Ascending aorta (tissue), 2 donors: ENCODE results near the gene LHCGR. TPM values are rescaled to one million over a fixed set of nuclear protein-coding genes. Genes with fewer than 3 reads are reported as not detected.
"Not testable (repeated sequence)": the region's sequence is repeated elsewhere in the genome, so short reads cannot be mapped to it uniquely, and the experiment has no call there.

Experiments used
- DNase-seq, 2 donors: peaks; one replicate each; pipeline ENCODE4 v3.0.0-alpha.2; 2019; ENCODE audit warnings: low spot score in 2 of 2
- H3K27ac ChIP-seq, 2 donors: fragments of 200-600 bp; sonication (generic); one replicate each; pipeline ENCODE4 v1.5.1; 2016 to 2017; ENCODE audit warnings: mild to moderate bottlenecking in 1 of 2
- H3K27me3 ChIP-seq: fragments of 200-600 bp; sonication (generic); one replicate; pipeline ENCODE4 v1.5.1; 2017
- H3K36me3 ChIP-seq, 2 donors: fragments of 200-600 bp; sonication (generic); one replicate each; pipeline ENCODE4 v1.5.1; 2016
- H3K4me1 ChIP-seq, 2 donors: fragments of 200-600 bp; sonication (generic); one replicate each; pipeline ENCODE4 v1.5.1; 2016 to 2017; ENCODE audit warnings: mild to moderate bottlenecking in 1 of 2
- H3K4me3 ChIP-seq, 2 donors: fragments of 200-600 bp; sonication (generic); one replicate each; pipeline ENCODE4 v1.5.1; 2016 to 2017; ENCODE audit warnings: mild to moderate bottlenecking in 1 of 2
- H3K9me3 ChIP-seq, 2 donors: fragments of 200-600 bp; sonication (generic); one replicate each; pipeline ENCODE4 v1.5.1; 2016
- CTCF ChIP-seq, 3 experiments: fragments of 200-600 bp in 2 of 3; fragments of 450-650 bp in 1 of 3; sonication (generic) in 2 of 3; IDR thresholded peaks; one replicate each; pipeline ENCODE4 v1.5.1; 2016 to 2019; ENCODE audit warnings: antibody characterized with exemption in 3 of 3, mild to moderate bottlenecking in 1 of 3, moderate library complexity in 1 of 3
- intact Hi-C: fragments of 100-400 bp; cut with DNase I; formaldehyde crosslinking; loops from one replicate; pipeline ENCODE4 v1.15.1; 2023
- total RNA-seq: library from RNA; depleted of rRNA; stranded (reverse); fragments of >200 nt; gene quantifications from one replicate; pipeline ENCODE4 v1.1.0, GENCODE V29; 2016

The LHCGR gene
- total RNA-seq, 1 donor from 2014 or later = not detected

GRCh38 chr2:48749291-48750127, 6.0 kb downstream of the LHCGR start:
- intact Hi-C loops = no loop called here
- H3K9me3 ChIP-seq = no peaks in the 10 kb centered on the region
- no peak overlapping the region for H3K4me3 ChIP-seq
- no peak for DNase-seq
- H3K4me1 ChIP-seq = no peaks in the 10 kb centered on the region
- H3K27me3 ChIP-seq = no peaks in the 10 kb centered on the region
- no peaks in the 10 kb centered on the region for H3K36me3 ChIP-seq
- TF ChIP-seq CTCF (IDR thresholded peaks at IDR 0.05) = no peak
- no peak overlapping the region for H3K27ac ChIP-seq

- TF ChIP-seq CTCF (IDR thresholded peaks at IDR 0.05) = no peak
- no peak for DNase-seq
- H3K4me3 ChIP-seq = no peak overlapping the region
These were observed 8.2 kb downstream of the LHCGR start for GRCh38 chr2:48747319-48747718.

GRCh38 chr2:48739236-48739635, 16.3 kb downstream of the LHCGR start:
- H3K4me3 ChIP-seq, DNase-seq, H3K27ac ChIP-seq, H3K27me3 ChIP-seq, intact Hi-C loops, H3K4me1 ChIP-seq, H3K9me3 ChIP-seq, H3K36me3 ChIP-seq: not testable (repeated sequence)

More at GRCh38 chr2:48747319-48747718, 8.2 kb downstream of the LHCGR start:
- Histone ChIP-seq H3K36me3 (no peaks in the 10 kb centered on the region), H3K27ac (no peak overlapping the region), H3K4me1 (no peaks in the 10 kb centered on the region), H3K27me3 (no peaks in the 10 kb centered on the region), H3K9me3 (no peaks in the 10 kb centered on the region)
- intact Hi-C loops = no loop called here

- TF ChIP-seq CTCF (IDR thresholded peaks at IDR 0.05) = no peak
These were observed 16.7 kb downstream of the LHCGR start for GRCh38 chr2:48738806-48739205.

GRCh38 chr2:48736251-48736650, 19.3 kb downstream of the LHCGR start:
- Histone ChIP-seq H3K4me1 (no peaks in the 10 kb centered on the region), H3K36me3 (no peaks in the 10 kb centered on the region), H3K27me3 (no peaks in the 10 kb centered on the region), H3K9me3 (no peaks in the 10 kb centered on the region), H3K4me3 (no peak overlapping the region), H3K27ac (no peak overlapping the region)
- no peak for DNase-seq
- intact Hi-C loops = no loop called here
- no peak for TF ChIP-seq CTCF (IDR thresholded peaks at IDR 0.05)

More at GRCh38 chr2:48738806-48739205, 16.7 kb downstream of the LHCGR start:
- H3K4me3 ChIP-seq = no peak overlapping the region
- no peaks in the 10 kb centered on the region for H3K9me3 ChIP-seq
- no peaks in the 10 kb centered on the region for H3K4me1 ChIP-seq
- H3K27me3 ChIP-seq = no peaks in the 10 kb centered on the region
- no peak for DNase-seq
- no peaks in the 10 kb centered on the region for H3K36me3 ChIP-seq
- intact Hi-C loops = no loop called here
- H3K27ac ChIP-seq = no peak overlapping the region

GRCh38 chr2:48734576-48735303, 20.8 kb downstream of the LHCGR start:
- Histone ChIP-seq H3K9me3 (no peaks in the 10 kb centered on the region), H3K27me3 (no peaks in the 10 kb centered on the region), H3K36me3 (no peaks in the 10 kb centered on the region), H3K4me3 (no peak overlapping the region), H3K27ac (no peak overlapping the region), H3K4me1 (no peaks in the 10 kb centered on the region)
- intact Hi-C loops = no loop called here
- no peak for TF ChIP-seq CTCF (IDR thresholded peaks at IDR 0.05)
- DNase-seq = no peak
